Urinary bladder (tissue), 4 donors: ENCODE results near the gene CERS5. TPM values are rescaled to one million over a fixed set of nuclear protein-coding genes. Genes with fewer than 3 reads are reported as not detected.
A peak's percentile ranks its signal among the peaks of the same experiment; 100 is the strongest.

Experiments used
- DNase-seq: peaks from one replicate; pipeline ENCODE4 v3.0.0-alpha.2; 2015; ENCODE audit errors: extremely low spot score
- H3K27ac ChIP-seq: one replicate; pipeline ENCODE4 v1.5.1; 2013; ENCODE audit warnings: low read depth, mild to moderate bottlenecking, moderate library complexity
- H3K36me3 ChIP-seq: one replicate; pipeline ENCODE4 v1.6.1; 2013; ENCODE audit warnings: mild to moderate bottlenecking, moderate library complexity; ENCODE audit not compliant: insufficient read depth
- H3K4me1 ChIP-seq: one replicate; pipeline ENCODE4 v1.6.1; 2013; ENCODE audit warnings: mild to moderate bottlenecking, moderate library complexity; ENCODE audit not compliant: insufficient read depth
- H3K4me3 ChIP-seq: one replicate; pipeline ENCODE4 v1.5.1; 2013; ENCODE audit warnings: low read depth, low read length
- WGBS: extraction: QIAGEN DNeasy Blood & Tissue Kit; methylation state at CpG from one replicate; pipeline ENCODE4 v1.1.7; 2013; 5-methylcytosine and 5-hydroxymethylcytosine counted together
- polyA plus RNA-seq: library from polyadenylated mRNA; stranded (reverse); fragments of 200-250 nt; gene quantifications from one replicate; pipeline ENCODE4 v1.2.3, GENCODE V29; 2013
- total RNA-seq: library from RNA; depleted of rRNA; stranded (reverse); fragments of >200 nt; gene quantifications from one replicate; pipeline ENCODE4 v1.2.3, GENCODE V29; 2014
- donor health status: healthy with polysubstance abuse.
- donor health status: healthy.

The CERS5 gene
- total and polyA plus RNA-seq, 2 donors = 44.7 to 51.0 TPM

DNA sequence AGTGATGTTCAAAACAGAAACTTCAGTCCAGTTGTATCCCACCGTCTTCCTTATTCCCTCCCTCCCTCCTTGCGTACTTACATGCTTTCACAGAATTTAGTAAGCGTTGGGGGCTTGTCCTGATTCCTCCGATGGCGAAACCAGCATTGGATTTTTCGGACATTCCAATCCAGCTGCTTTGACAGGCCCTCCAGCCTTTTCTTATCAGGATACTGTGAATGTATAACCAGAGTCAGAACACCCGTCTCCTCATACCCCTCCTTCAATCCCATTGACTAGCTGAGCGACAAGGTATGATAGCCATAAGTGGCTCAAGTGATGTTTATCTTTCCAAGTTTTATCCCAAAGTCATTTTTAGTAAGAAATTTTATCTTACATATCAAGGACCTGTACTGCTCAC lies 24.2 kb downstream of the CERS5 start:
- no peak overlapping the region for H3K4me3 ChIP-seq
- no peak for DNase-seq
- H3K27ac ChIP-seq = no peak overlapping the region
- no peaks in the 10 kb centered on the region for H3K4me1 ChIP-seq
- peaks cover 3% of the 10 kb centered on the region for H3K36me3 ChIP-seq
- WGBS = 92% methylated on average over 8 of the region's 8 CpGs

- peaks cover 5% of the 10 kb centered on the region for H3K36me3 ChIP-seq
- no peak overlapping the region for H3K4me3 ChIP-seq
- H3K27ac ChIP-seq = no peak overlapping the region
- DNase-seq = no peak
- no peaks in the 10 kb centered on the region for H3K4me1 ChIP-seq
- 70% methylated on average over 2 of the region's 2 CpGs for WGBS
Measured at GRCh38 chr12:50132505-50133135, 34.5 kb downstream of the CERS5 start.

GRCh38 chr12:50129290-50129689 lies 37.9 kb downstream of the CERS5 start:
- peaks cover 3% of the 10 kb centered on the region for H3K4me1 ChIP-seq
- WGBS = 76% methylated on average over 4 of the region's 4 CpGs
- no peak overlapping the region for H3K4me3 ChIP-seq
- no peak for DNase-seq
- H3K27ac ChIP-seq = no peak overlapping the region
- peaks cover 5% of the 10 kb centered on the region for H3K36me3 ChIP-seq

DNA sequence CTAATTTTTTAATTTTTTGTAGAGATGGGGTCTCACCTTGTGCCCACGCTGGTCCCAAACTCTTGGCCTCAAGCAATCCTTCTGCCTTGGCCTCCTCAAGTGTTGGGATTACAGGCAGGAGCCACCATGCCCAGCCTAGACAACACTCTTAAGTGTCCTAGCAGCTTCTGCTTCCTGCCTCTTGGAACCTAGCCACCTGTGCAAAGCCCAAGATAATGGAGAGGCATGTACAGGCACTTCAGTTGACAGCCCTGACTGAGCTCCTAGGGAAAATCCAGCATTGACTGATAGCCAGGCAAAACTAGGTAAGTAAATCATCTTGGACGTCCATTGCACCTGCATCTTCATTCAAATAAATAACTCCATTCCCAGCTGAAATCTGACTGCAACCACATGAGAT lies 39.6 kb downstream of the CERS5 start:
- H3K4me1 ChIP-seq = peaks cover 3% of the 10 kb centered on the region
- no peak for DNase-seq

GRCh38 chr12:50123203-50123602 lies 44.0 kb downstream of the CERS5 start:
- WGBS = 74% methylated on average over 2 of the region's 2 CpGs
- Histone ChIP-seq H3K4me1 (peaks cover 3% of the 10 kb centered on the region), H3K36me3 (no peaks in the 10 kb centered on the region), H3K27ac (no peak overlapping the region), H3K4me3 (no peak overlapping the region)
- no peak for DNase-seq

More for the DNA sequence above, 39.6 kb downstream of the CERS5 start:
- Histone ChIP-seq H3K36me3 (peaks cover 5% of the 10 kb centered on the region), H3K27ac (no peak overlapping the region), H3K4me3 (no peak overlapping the region)
- 80% methylated on average over 2 of the region's 2 CpGs for WGBS

GRCh38 chr12:50121641-50122040 lies 45.5 kb downstream of the CERS5 start:
- no peak for DNase-seq
- 95% methylated on average over 5 of the region's 5 CpGs for WGBS

GRCh38 chr12:50120953-50121352 lies 46.2 kb downstream of the CERS5 start:
- no peak for DNase-seq
- H3K4me1 ChIP-seq = peaks cover 3% of the 10 kb centered on the region
- H3K4me3 ChIP-seq = no peak overlapping the region
- no peaks in the 10 kb centered on the region for H3K36me3 ChIP-seq
- no peak overlapping the region for H3K27ac ChIP-seq
- WGBS = 91% methylated on average over 3 of the region's 3 CpGs

More at GRCh38 chr12:50121641-50122040, 45.5 kb downstream of the CERS5 start:
- Histone ChIP-seq H3K36me3 (no peaks in the 10 kb centered on the region), H3K4me1 (peaks cover 3% of the 10 kb centered on the region), H3K27ac (no peak overlapping the region), H3K4me3 (no peak overlapping the region)

DNA sequence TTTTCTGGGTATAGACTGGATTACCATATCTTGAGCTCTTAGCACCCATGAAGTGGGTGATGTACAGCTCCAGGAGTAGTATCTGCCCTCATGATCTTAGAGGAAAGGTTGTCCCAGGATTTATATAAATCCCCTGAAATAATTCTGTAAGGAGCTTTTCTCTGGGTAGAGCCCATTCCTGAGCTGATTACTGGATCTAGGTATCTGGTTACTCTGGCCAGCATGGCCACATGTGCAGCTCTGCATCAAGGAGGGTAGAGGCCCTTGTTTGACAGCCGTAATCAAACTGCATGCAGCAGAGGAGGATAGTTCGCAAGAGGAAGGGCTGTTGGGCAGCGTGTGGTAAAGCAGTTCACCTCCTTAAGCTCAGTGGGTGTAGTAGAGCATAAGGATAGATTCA lies 46.6 kb downstream of the CERS5 start:
- no peak for DNase-seq
- peaks cover 3% of the 10 kb centered on the region for H3K4me1 ChIP-seq
- WGBS = 89% methylated on average over 3 of the region's 3 CpGs
- no peak overlapping the region for H3K27ac ChIP-seq
- no peaks in the 10 kb centered on the region for H3K36me3 ChIP-seq
- H3K4me3 ChIP-seq = no peak overlapping the region

DNA sequence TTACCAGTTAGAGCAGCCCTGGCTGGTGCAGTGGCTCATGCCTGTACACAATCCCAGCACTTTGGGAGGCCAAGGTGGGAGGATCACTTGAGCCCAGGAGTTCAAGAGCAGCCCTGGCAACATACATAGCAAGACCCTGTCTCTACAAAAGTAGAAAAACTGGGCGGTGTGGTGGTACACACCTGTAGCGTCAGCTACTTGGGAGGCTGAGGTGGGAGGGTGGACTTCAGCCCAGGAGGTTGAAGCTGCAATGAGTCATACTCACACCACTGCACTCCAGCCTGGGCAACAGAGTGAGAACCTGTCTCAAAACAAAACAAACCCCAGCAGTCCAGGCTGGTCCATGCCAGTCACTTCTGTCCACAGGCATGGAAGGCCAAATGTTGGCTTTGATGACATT lies 47.8 kb downstream of the CERS5 start:
- WGBS = 95% methylated on average over 2 of the region's 2 CpGs

GRCh38 chr12:50117057-50117622 lies 50.0 kb downstream of the CERS5 start:
- Histone ChIP-seq H3K4me1 (no peaks in the 10 kb centered on the region), H3K4me3 (no peak overlapping the region)

More for the DNA sequence above, 47.8 kb downstream of the CERS5 start:
- H3K4me1 ChIP-seq = no peaks in the 10 kb centered on the region
- no peak for DNase-seq
- no peaks in the 10 kb centered on the region for H3K36me3 ChIP-seq
- no peak overlapping the region for H3K27ac ChIP-seq
- no peak overlapping the region for H3K4me3 ChIP-seq

DNA sequence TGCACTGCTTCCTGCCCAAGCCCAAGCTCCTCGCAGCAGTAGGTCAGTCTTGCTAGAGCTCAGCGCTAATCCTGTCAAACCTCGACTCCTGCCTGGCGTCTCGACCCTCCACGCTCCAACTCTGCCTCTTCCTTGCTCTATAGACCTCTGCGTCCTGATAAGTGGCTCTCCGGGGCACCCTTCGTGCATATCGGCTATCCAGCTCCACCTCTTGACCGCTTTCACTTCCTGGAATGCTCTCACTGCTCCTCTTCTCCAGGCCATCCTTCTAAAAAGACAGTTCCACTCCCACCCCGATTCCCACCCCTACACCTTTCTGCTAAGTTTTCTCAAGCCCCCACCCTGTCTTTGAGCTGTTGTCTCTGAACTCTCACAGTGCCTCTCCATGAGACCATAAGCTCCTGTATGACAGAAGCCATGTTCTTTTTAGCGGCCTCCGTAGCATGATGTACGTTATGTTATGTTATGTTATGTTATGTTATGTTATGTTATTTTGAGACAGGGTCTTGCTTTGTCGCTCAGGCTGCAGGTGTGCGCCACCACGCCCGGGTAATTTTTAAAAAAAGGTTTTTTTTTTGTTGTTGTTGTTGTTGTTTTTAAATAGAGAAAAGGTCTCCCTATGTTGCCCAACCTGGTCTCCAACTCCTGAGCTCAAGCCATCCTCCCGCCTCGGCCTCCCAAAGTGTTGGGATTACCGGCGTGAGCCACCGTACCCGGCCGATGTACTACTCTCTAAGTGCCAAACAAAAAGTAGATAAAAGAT lies 54.5 kb downstream of the CERS5 start:
- H3K4me1 ChIP-seq = no peaks in the 10 kb centered on the region
- H3K36me3 ChIP-seq = no peaks in the 10 kb centered on the region

More at GRCh38 chr12:50117057-50117622, 50.0 kb downstream of the CERS5 start:
- no peak overlapping the region for H3K27ac ChIP-seq
- no peaks in the 10 kb centered on the region for H3K36me3 ChIP-seq
- no peak for DNase-seq
- 77% methylated on average over 6 of the region's 6 CpGs for WGBS

GRCh38 chr12:50111693-50112455 lies 55.3 kb downstream of the CERS5 start, which contains the start of gene COX14:
Gene COX14 (plus strand): TSS chr12:50112236. CDS start chr12:50120044, 7,808 bp downstream.
- Histone ChIP-seq H3K27ac (peak within 1 kb of the TSS; percentile 89), H3K4me1 (no peaks in the 10 kb centered on the region), H3K4me3 (peak within 1 kb of the TSS; percentile 54), H3K36me3 (no peaks in the 10 kb centered on the region)
- peak; percentile 99 for DNase-seq
- under 1% methylated on average over 59 of the region's 59 CpGs for WGBS

More for the DNA sequence above, 54.5 kb downstream of the CERS5 start:
- Histone ChIP-seq H3K27ac (peak overlapping the region; percentile 89), H3K4me3 (peak overlapping the region; percentile 54)
- no peak for DNase-seq
- WGBS = 22% methylated on average over 26 of the region's 26 CpGs

- DNase-seq = no peak
- Histone ChIP-seq H3K27ac (no peak overlapping the region), H3K4me1 (no peaks in the 10 kb centered on the region), H3K4me3 (no peak overlapping the region), H3K36me3 (no peaks in the 10 kb centered on the region)
- WGBS = 8% methylated on average over 19 of the region's 19 CpGs
Measured at GRCh38 chr12:50111395-50111692, 55.8 kb downstream of the CERS5 start.
